GM23248 (cell line): ENCODE results near the gene CSPG5. TPM values are rescaled to one million over a fixed set of nuclear protein-coding genes. Genes with fewer than 3 reads are reported as not detected.
A peak's percentile ranks its signal among the peaks of the same experiment; 100 is the strongest.

Experiments used
- DNase-seq: peaks from one replicate; pipeline ENCODE4 v3.0.0-alpha.2; 2015
- H2AFZ ChIP-seq: fragments of 200-600 bp; sonication (generic); 2 replicates; pipeline ENCODE4 v1.6.1; 2016; ENCODE audit warnings: antibody characterized with exemption
- H3F3A ChIP-seq: fragments of 200-600 bp; sonication (generic); 2 replicates; pipeline ENCODE4 v1.6.1; 2016; ENCODE audit warnings: mild to moderate bottlenecking, antibody characterized with exemption, mixed run types; ENCODE audit not compliant: insufficient read depth
- H3K27ac ChIP-seq: fragments of 200-600 bp; sonication (generic); 2 replicates; pipeline ENCODE4 v1.5.1; 2016; ENCODE audit warnings: mild to moderate bottlenecking
- H3K27me3 ChIP-seq: fragments of 200-600 bp; sonication (generic); replicated peaks from 2 replicates; pipeline ENCODE4 v1.6.1; 2016; ENCODE audit warnings: mild to moderate bottlenecking; ENCODE audit not compliant: insufficient read depth
- H3K36me3 ChIP-seq: fragments of 200-600 bp; sonication (generic); 2 replicates; pipeline ENCODE4 v1.6.1; 2016; ENCODE audit warnings: low read depth, mild to moderate bottlenecking
- H3K4me1 ChIP-seq: fragments of 200-600 bp; sonication (generic); 2 replicates; pipeline ENCODE4 v1.6.1; 2016; ENCODE audit warnings: mild to moderate bottlenecking; ENCODE audit not compliant: insufficient read depth
- H3K4me2 ChIP-seq: fragments of 200-600 bp; sonication (generic); one replicate; pipeline ENCODE4 v1.6.1; 2016; ENCODE audit warnings: mild to moderate bottlenecking; ENCODE audit not compliant: unreplicated experiment
- H3K4me3 ChIP-seq: fragments of 200-600 bp; sonication (generic); 2 replicates; pipeline ENCODE4 v1.5.1; 2016; ENCODE audit warnings: mild to moderate bottlenecking
- H3K79me2 ChIP-seq: fragments of 200-600 bp; sonication (generic); 2 replicates; pipeline ENCODE4 v1.6.1; 2016; ENCODE audit warnings: mild to moderate bottlenecking; ENCODE audit not compliant: insufficient read depth
- H3K9ac ChIP-seq: fragments of 200-600 bp; sonication (generic); 2 replicates; pipeline ENCODE4 v1.6.1; 2016; ENCODE audit warnings: mild to moderate bottlenecking
- H3K9me2 ChIP-seq: fragments of 200-600 bp; sonication (generic); 2 replicates; pipeline ENCODE4 v1.6.1; 2016; ENCODE audit warnings: mixed run types, mild to moderate bottlenecking, moderate library complexity; ENCODE audit not compliant: insufficient read depth
- H3K9me3 ChIP-seq: fragments of 200-600 bp; sonication (generic); one replicate; pipeline ENCODE4 v1.6.1; 2017; ENCODE audit warnings: low read depth
- H4K20me1 ChIP-seq: fragments of 200-600 bp; sonication (generic); 2 replicates; pipeline ENCODE4 v1.6.0; 2016; ENCODE audit not compliant: insufficient read depth
- EZH2 ChIP-seq: fragments of 200-600 bp; sonication (generic); IDR thresholded peaks from 2 replicates; pipeline ENCODE4 v1.6.1; 2018; ENCODE audit warnings: antibody characterized with exemption, mild to moderate bottlenecking; ENCODE audit not compliant: insufficient read depth, poor library complexity, severe bottlenecking
- EZH2phosphoT487 ChIP-seq: fragments of 200-600 bp; sonication (generic); IDR thresholded peaks from 2 replicates; pipeline ENCODE4 v1.6.1; 2018; ENCODE audit warnings: antibody characterized with exemption, moderate library complexity, mild to moderate bottlenecking, low read depth; ENCODE audit not compliant: insufficient read depth
- WGBS, 2 experiments: methylation state at CpG; one replicate each; pipeline ENCODE4 v1.1.6; 2015 to 2017; ENCODE audit warnings: low lambda C conversion rate in 2 of 2, low coverage in 1 of 2; ENCODE audit errors: missing lambda C conversion rate in 2 of 2; 5-methylcytosine and 5-hydroxymethylcytosine counted together
- in situ Hi-C: fragments of 300-500 bp; cut with MboI; formaldehyde crosslinking; loops from 2 replicates; pipeline ENCODE4 v1.15.0; 2020
- polyA plus RNA-seq: library from polyadenylated mRNA; unstranded; fragments of >200 nt; fragmentation: Nextera tagmentation; extraction: Ambion mirVana; gene quantifications from 2 replicates; pipeline ENCODE4 v1.2.1, GENCODE V29; 2016
- small RNA-seq: library from RNA; depleted of rRNA; stranded (forward); fragments of <200 nt; gene quantifications from one replicate; pipeline ENCODE3, GENCODE V24; 2014; ENCODE audit warnings: low read depth, low replicate concordance
- total RNA-seq: library from RNA; depleted of rRNA; stranded (reverse); fragments of >200 nt; shearing (Covaris generic); gene quantifications from 2 replicates; pipeline ENCODE4 v1.2.3, GENCODE V29; 2014; rRNA removed

The CSPG5 gene
- total and polyA plus RNA-seq, 2 experiments from 2014 or later, result 0.54 TPM; not detected in 1

- Histone ChIP-seq H3K4me1 (no peaks in the 10 kb centered on the region; the same call in 1 of the 2 replicates), H3K9me2 (no peaks in the 10 kb centered on the region), H3K79me2 (peaks cover 29% of the 10 kb centered on the region), H3K9me3 (no peaks in the 10 kb centered on the region), H4K20me1 (no peaks in the 10 kb centered on the region), H3K36me3 (no peaks in the 10 kb centered on the region; the same call in 1 of the 2 replicates), H3K9ac (no peak overlapping the region), H3K4me3 (no peak overlapping the region), H3K27ac (no peak overlapping the region), H3F3A (no peaks in the 10 kb centered on the region), H2AFZ (no peak overlapping the region), H3K27me3 (no peaks in the 10 kb centered on the region), H3K4me2 (no peak overlapping the region)
- DNase-seq, result no peak
- no peak for TF ChIP-seq EZH2phosphoT487
- no peak for TF ChIP-seq EZH2
- WGBS, 2 experiments, result 79 to 83% methylated on average over 5 of the region's 5 CpGs
- in situ Hi-C loops, result no loop called here
Measured at GRCh38 chr3:47515100-47515499, 63.6 kb downstream of the CSPG5 start.

GRCh38 chr3:47513125-47513929 lies 65.3 kb downstream of the CSPG5 start, which contains the start of gene ELP6:
ELP6 (minus strand) TSS chr3:47513712; CDS start chr3:47513590, 122 bp downstream.
- H3K9ac ChIP-seq, result peak within 1 kb of the TSS; percentile 85
- H3K9me3 ChIP-seq, result no peaks in the 10 kb centered on the region
- no peaks in the 10 kb centered on the region for H3K9me2 ChIP-seq
- H3F3A ChIP-seq, result no peaks in the 10 kb centered on the region
- no peaks in the 10 kb centered on the region for H4K20me1 ChIP-seq
- H3K4me3 ChIP-seq, result peak within 1 kb of the TSS; percentile 95
- in situ Hi-C loops, result no loop called here
- peaks cover 3% of the 10 kb centered on the region; the same call in 1 of the 2 replicates for H3K36me3 ChIP-seq
- DNase-seq, result peak; percentile 98
- H3K4me2 ChIP-seq, result peak within 1 kb of the TSS; percentile 96
- TF ChIP-seq EZH2 (no peak), EZH2phosphoT487 (no peak)
- H2AFZ ChIP-seq, result peak within 1 kb of the TSS; percentile 95
- H3K79me2 ChIP-seq, result peaks cover 38% of the 10 kb centered on the region
- no peaks in the 10 kb centered on the region for H3K27me3 ChIP-seq
- peak within 1 kb of the TSS; percentile 79 for H3K27ac ChIP-seq
- WGBS, 2 experiments, result 1% methylated on average over 68 to 70 of the region's 71 CpGs
- no peaks in the 10 kb centered on the region; the same call in 1 of the 2 replicates for H3K4me1 ChIP-seq

- in situ Hi-C loops, result no loop called here
- TF ChIP-seq EZH2phosphoT487 (no peak), EZH2 (no peak)
- peak; percentile 63 for DNase-seq
- Histone ChIP-seq H3K27me3 (no peaks in the 10 kb centered on the region), H3K9me2 (no peaks in the 10 kb centered on the region), H3K36me3 (peaks cover 3% of the 10 kb centered on the region; the same call in 1 of the 2 replicates), H2AFZ (peak overlapping the region; percentile 95), H3K79me2 (peaks cover 38% of the 10 kb centered on the region), H3K4me3 (peak overlapping the region; percentile 95), H4K20me1 (no peaks in the 10 kb centered on the region), H3K4me2 (peak overlapping the region; percentile 96), H3F3A (no peaks in the 10 kb centered on the region), H3K9me3 (no peaks in the 10 kb centered on the region), H3K27ac (peak overlapping the region; percentile 79), H3K9ac (peak overlapping the region; percentile 85), H3K4me1 (no peaks in the 10 kb centered on the region; the same call in 1 of the 2 replicates)
- 11% methylated on average over 35 to 36 of the region's 36 CpGs for WGBS, 2 experiments
Measured at GRCh38 chr3:47512416-47513124, 66.1 kb downstream of the CSPG5 start.

Small RNAs within 50 kb of the gene (small RNA-seq; reads per million reads assigned to genes)
- gene RN7SL870P, result not detected

Other genes starting within 250 kb of the CSPG5 start
- gene PTPN23, start 197.8 kb downstream of the CSPG5 start, total RNA-seq, result 9.0 and 10.9 TPM in 2 replicates
- gene PTPN23, start 197.8 kb downstream of the CSPG5 start, polyA plus RNA-seq, result 12.0 and 14.3 TPM in 2 replicates
- 70.1 and 91.3 TPM in 2 replicates for gene SCAP, start 102.9 kb downstream of the CSPG5 start, total RNA-seq
- gene SCAP, start 102.9 kb downstream of the CSPG5 start, polyA plus RNA-seq, result 34.6 and 34.7 TPM in 2 replicates
- 25.7 and 28.6 TPM in 2 replicates for gene ELP6, start 65.2 kb downstream of the CSPG5 start, total RNA-seq
- gene ELP6, start 65.2 kb downstream of the CSPG5 start, polyA plus RNA-seq, result 34.9 and 36.0 TPM in 2 replicates
- gene SMARCC1, start 203.0 kb upstream of the CSPG5 start, total RNA-seq, result 29.5 and 31.5 TPM in 2 replicates
- gene SMARCC1, start 203.0 kb upstream of the CSPG5 start, polyA plus RNA-seq, result 40.9 and 43.4 TPM in 2 replicates
- 65.8 and 70.3 TPM in 2 replicates for gene DHX30, start 224.3 kb upstream of the CSPG5 start, total RNA-seq
- 42.9 and 44.1 TPM in 2 replicates for gene DHX30, start 224.3 kb upstream of the CSPG5 start, polyA plus RNA-seq